ENCODE results near the gene CACNA1E. TPM values are rescaled to one million over a fixed set of nuclear protein-coding genes. Genes with fewer than 3 reads are reported as not detected.

The CACNA1E gene
- total RNA-seq, 1 donor from 2014 or later, result not detected

- Mint-ChIP-seq H3K36me3 (ENCODE audit: low read depth) (no peaks in the 10 kb centered on the region), H3K4me1 (ENCODE audit: low read depth) (no peaks in the 10 kb centered on the region), H3K4me3 (ENCODE audit: unreplicated experiment) (no peak overlapping the region), H3K27me3 (ENCODE audit: low read depth) (no peaks in the 10 kb centered on the region), H3K27ac (ENCODE audit: unreplicated experiment) (no peak overlapping the region), H3K9me3 (ENCODE audit: low read depth) (no peaks in the 10 kb centered on the region)
- no peak for TF ChIP-seq CTCF (IDR thresholded peaks at IDR 0.05)
- no peak for DNase-seq (ENCODE audit: low spot score)
Measured at GRCh38 chr1:181646710-181647109, 163.4 kb downstream of the CACNA1E start.

- H3K9me3 Mint-ChIP-seq (ENCODE audit: low read depth), result no peaks in the 10 kb centered on the region
- no peak overlapping the region for H3K27ac Mint-ChIP-seq (ENCODE audit: unreplicated experiment)
- H3K4me1 Mint-ChIP-seq (ENCODE audit: low read depth), result no peaks in the 10 kb centered on the region
- no peak for DNase-seq (ENCODE audit: low spot score)
- TF ChIP-seq CTCF (IDR thresholded peaks at IDR 0.05), result no peak
- no peaks in the 10 kb centered on the region for H3K27me3 Mint-ChIP-seq (ENCODE audit: low read depth)
- no peaks in the 10 kb centered on the region for H3K36me3 Mint-ChIP-seq (ENCODE audit: low read depth)
- no peak overlapping the region for H3K4me3 Mint-ChIP-seq (ENCODE audit: unreplicated experiment)
Measured at GRCh38 chr1:181647314-181648035, 164.2 kb downstream of the CACNA1E start.

GRCh38 chr1:181651276-181651675, 168.0 kb downstream of the CACNA1E start:
- no peaks in the 10 kb centered on the region for H3K4me1 Mint-ChIP-seq (ENCODE audit: low read depth)
- H3K9me3 Mint-ChIP-seq (ENCODE audit: low read depth), result peaks cover 12% of the 10 kb centered on the region
- H3K27me3 Mint-ChIP-seq (ENCODE audit: low read depth), result no peaks in the 10 kb centered on the region
- H3K27ac Mint-ChIP-seq (ENCODE audit: unreplicated experiment), result no peak overlapping the region
- no peak overlapping the region for H3K4me3 Mint-ChIP-seq (ENCODE audit: unreplicated experiment)
- DNase-seq (ENCODE audit: low spot score), result no peak
- no peaks in the 10 kb centered on the region for H3K36me3 Mint-ChIP-seq (ENCODE audit: low read depth)
- TF ChIP-seq CTCF (IDR thresholded peaks at IDR 0.05), result no peak

- Mint-ChIP-seq H3K4me3 (ENCODE audit: unreplicated experiment) (no peak overlapping the region), H3K4me1 (ENCODE audit: low read depth) (no peaks in the 10 kb centered on the region), H3K27me3 (ENCODE audit: low read depth) (no peaks in the 10 kb centered on the region), H3K36me3 (ENCODE audit: low read depth) (no peaks in the 10 kb centered on the region), H3K27ac (ENCODE audit: unreplicated experiment) (no peak overlapping the region), H3K9me3 (ENCODE audit: low read depth) (peaks cover 14% of the 10 kb centered on the region)
- no peak for DNase-seq (ENCODE audit: low spot score)
- TF ChIP-seq CTCF (IDR thresholded peaks at IDR 0.05), result no peak
Measured at GRCh38 chr1:181655756-181656155, 172.4 kb downstream of the CACNA1E start.

- Mint-ChIP-seq H3K36me3 (ENCODE audit: low read depth) (no peaks in the 10 kb centered on the region), H3K27ac (ENCODE audit: unreplicated experiment) (no peak overlapping the region), H3K27me3 (ENCODE audit: low read depth) (no peaks in the 10 kb centered on the region), H3K4me1 (ENCODE audit: low read depth) (no peaks in the 10 kb centered on the region), H3K9me3 (ENCODE audit: low read depth) (peaks cover 20% of the 10 kb centered on the region), H3K4me3 (ENCODE audit: unreplicated experiment) (no peak overlapping the region)
- no peak for TF ChIP-seq CTCF (IDR thresholded peaks at IDR 0.05)
- DNase-seq (ENCODE audit: low spot score), result no peak
Measured at GRCh38 chr1:181656491-181656890, 173.2 kb downstream of the CACNA1E start.
